ENCODE results near the gene RNASE9. TPM values are rescaled to one million over a fixed set of nuclear protein-coding genes. Genes with fewer than 3 reads are reported as not detected.
"Not testable (repeated sequence)": the region's sequence is repeated elsewhere in the genome, so short reads cannot be mapped to it uniquely, and the experiment has no call there.

Gene RNASE9
- total RNA-seq, 2 donors from 2014 or later = not detected

DNA sequence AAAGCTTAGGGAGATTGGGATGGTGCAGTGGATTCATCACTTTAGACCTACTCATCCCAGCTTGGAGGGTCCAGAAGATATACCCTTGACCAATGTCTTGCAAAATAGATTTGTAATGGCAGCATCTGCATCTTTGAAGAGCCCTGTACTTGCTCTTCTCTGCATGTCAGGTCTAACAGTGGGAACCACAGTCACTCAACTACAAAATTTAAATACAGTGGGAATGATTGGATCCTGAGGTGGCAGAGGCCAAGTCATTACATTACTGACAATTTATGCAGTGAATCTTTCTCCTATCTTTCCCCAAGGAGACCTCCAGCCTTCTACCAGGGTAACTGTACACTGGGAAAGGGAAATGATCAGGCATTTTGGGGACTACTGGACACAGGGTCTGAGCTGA lies 8.2 kb upstream of the RNASE9 start:
- Histone ChIP-seq H3K27ac (no peak overlapping the region), H3K36me3 (no peaks in the 10 kb centered on the region), H3K4me3 (no peak overlapping the region), H3K4me1 (no peaks in the 10 kb centered on the region), H3K27me3 (no peaks in the 10 kb centered on the region), H3K9me3 (peaks cover 6 to 20% of the 10 kb centered on the region in 2 donors)
- DNase-seq (ENCODE audit: low spot score) = no peak
- no peak for TF ChIP-seq CTCF (IDR thresholded peaks at IDR 0.05)

- Histone ChIP-seq H3K4me3 (no peak overlapping the region), H3K9me3 (peaks cover 6 to 20% of the 10 kb centered on the region in 2 donors), H3K4me1 (no peaks in the 10 kb centered on the region), H3K27me3 (no peaks in the 10 kb centered on the region), H3K36me3 (no peaks in the 10 kb centered on the region), H3K27ac (no peak overlapping the region)
- DNase-seq (ENCODE audit: low spot score) = no peak
- no peak for TF ChIP-seq CTCF (IDR thresholded peaks at IDR 0.05)
Measured at GRCh38 chr14:20568393-20568792, 7.5 kb upstream of the RNASE9 start.

DNA sequence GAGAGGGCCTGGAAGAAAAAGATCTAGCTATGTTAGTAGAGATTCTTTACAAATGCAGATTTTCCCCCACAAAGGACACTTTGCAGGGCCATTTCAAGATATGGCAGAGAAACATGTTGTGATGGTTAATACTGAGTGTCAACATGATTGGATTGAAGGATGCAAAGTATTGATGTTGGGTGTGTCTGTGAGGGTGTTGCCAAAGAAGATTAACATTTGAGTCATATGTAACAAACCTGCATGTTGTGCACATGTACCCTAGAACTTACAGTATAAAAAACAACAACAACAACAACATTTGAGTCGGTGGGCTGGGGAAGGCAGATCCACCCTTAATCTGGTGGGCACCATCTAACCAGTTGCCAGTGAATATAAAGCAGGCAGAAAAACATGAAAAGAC lies 6.4 kb upstream of the RNASE9 start:
- H3K27ac ChIP-seq; H3K4me1 ChIP-seq; DNase-seq (ENCODE audit: low spot score); H3K27me3 ChIP-seq; H3K36me3 ChIP-seq; H3K4me3 ChIP-seq: not testable (repeated sequence)
- peaks cover 6 to 20% of the 10 kb centered on the region in 2 donors for H3K9me3 ChIP-seq

- Histone ChIP-seq H3K4me1 (no peaks in the 10 kb centered on the region), H3K9me3 (peaks cover 6 to 15% of the 10 kb centered on the region in 2 donors), H3K27me3 (no peaks in the 10 kb centered on the region), H3K4me3 (no peak overlapping the region), H3K27ac (no peak overlapping the region), H3K36me3 (no peaks in the 10 kb centered on the region)
- DNase-seq (ENCODE audit: low spot score) = no peak
- TF ChIP-seq CTCF (IDR thresholded peaks at IDR 0.05) = no peak
Measured at GRCh38 chr14:20564501-20564997, 3.7 kb upstream of the RNASE9 start.

DNA sequence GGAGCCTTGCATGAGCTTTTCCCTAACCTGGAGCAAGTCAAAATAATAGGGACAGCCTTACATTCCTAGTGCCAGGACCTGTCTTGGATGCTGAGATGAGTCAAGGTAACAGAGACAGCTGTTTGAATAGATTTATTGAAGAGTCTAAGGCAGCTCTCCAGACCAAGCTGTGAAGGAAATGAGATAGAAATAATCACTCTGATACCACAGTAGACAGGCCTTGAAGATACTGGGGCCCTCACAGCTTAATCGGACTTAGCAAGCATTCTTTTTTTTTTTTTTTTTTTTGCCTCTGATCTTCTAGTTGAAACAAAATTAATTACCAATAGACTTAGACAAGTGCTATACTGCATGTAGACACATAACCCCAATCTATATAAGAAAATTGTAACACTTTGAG lies 3.1 kb upstream of the RNASE9 start:
- H3K27ac ChIP-seq = no peak overlapping the region
- no peaks in the 10 kb centered on the region for H3K27me3 ChIP-seq
- DNase-seq (ENCODE audit: low spot score) = no peak
- no peaks in the 10 kb centered on the region for H3K36me3 ChIP-seq
- no peak for TF ChIP-seq CTCF (IDR thresholded peaks at IDR 0.05)
- H3K9me3 ChIP-seq = peaks cover 1 to 9% of the 10 kb centered on the region in 2 donors
- no peaks in the 10 kb centered on the region for H3K4me1 ChIP-seq
- H3K4me3 ChIP-seq = no peak overlapping the region

GRCh38 chr14:20559461-20559904 lies 1.4 kb downstream of the RNASE9 start:
- no peak for TF ChIP-seq CTCF (IDR thresholded peaks at IDR 0.05)
- no peak overlapping the region for H3K4me3 ChIP-seq
- no peaks in the 10 kb centered on the region for H3K4me1 ChIP-seq
- H3K36me3 ChIP-seq = no peaks in the 10 kb centered on the region
- no peak overlapping the region for H3K27ac ChIP-seq
- H3K27me3 ChIP-seq = no peaks in the 10 kb centered on the region
- H3K9me3 ChIP-seq = no peaks in the 10 kb centered on the region
- DNase-seq (ENCODE audit: low spot score) = no peak

Data from right atrium auricular region (tissue), 2 donors.